ENCODE data around the gene SUGCT.
"Not testable (repeated sequence)": the region's sequence is repeated elsewhere in the genome, so short reads cannot be mapped to it uniquely, and the experiment has no call there.

SUGCT gene

DNA sequence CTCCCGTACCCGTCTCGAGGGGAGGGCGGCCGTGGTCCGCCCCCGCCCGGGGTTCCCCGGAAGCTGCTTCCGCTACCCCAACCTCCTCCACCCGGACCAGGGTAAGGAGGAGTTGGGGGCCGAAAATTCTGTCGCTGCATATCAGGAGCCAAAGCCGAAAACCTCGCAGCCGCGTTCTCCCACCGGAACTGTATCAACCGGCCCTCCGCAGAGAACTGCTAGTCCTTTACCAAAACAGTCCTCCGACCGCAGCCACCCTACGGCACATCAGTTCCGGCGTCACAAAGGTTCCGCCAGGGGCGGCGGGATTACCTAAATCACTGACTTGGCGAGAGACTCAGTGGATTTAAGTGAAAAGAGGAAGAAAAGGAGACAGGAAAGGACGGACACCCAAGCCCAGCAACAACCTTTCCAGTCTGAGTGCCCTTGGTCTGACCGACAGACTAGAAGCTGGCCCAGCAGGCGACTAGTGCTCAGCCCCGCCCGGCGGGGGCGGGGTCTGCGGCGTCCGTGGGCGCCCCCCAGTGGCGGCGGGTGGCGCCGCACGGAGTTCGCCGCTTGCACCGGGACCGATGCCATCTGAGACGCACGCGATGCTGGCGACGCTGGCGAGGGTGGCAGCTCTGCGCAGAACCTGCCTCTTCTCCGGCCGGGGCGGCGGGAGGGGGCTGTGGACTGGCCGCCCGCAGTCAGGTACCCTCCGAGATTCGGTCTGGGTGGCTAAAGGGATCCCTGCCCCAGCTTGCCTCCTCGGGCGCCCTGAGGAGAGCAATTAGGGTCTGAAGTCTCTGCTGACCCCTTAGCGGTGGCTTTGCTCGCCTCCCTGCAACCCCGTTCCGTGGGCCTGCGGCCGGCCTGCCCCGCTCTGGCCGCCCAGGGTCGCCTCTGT lies at the start of gene SUGCT, which contains the start of gene MPLKIP:
Gene SUGCT, plus strand, starts transcription at position 578 of the 889 bp plus-strand sequence.
Gene MPLKIP, minus strand, starts transcription at position 195 of the 889 bp plus-strand sequence. Its CDS starts 55 bp downstream, at position 140.
- peak; percentile 73 to 74 for DNase-seq (ENCODE audit: low read depth in 2 of 2, low spot score in 1 of 2)

- DNase-seq (ENCODE audit: low read depth in 2 of 2, low spot score in 1 of 2), result no peak
Observed at GRCh38 chr7:40092182-40092581, 42.6 kb upstream of the SUGCT start.

DNA sequence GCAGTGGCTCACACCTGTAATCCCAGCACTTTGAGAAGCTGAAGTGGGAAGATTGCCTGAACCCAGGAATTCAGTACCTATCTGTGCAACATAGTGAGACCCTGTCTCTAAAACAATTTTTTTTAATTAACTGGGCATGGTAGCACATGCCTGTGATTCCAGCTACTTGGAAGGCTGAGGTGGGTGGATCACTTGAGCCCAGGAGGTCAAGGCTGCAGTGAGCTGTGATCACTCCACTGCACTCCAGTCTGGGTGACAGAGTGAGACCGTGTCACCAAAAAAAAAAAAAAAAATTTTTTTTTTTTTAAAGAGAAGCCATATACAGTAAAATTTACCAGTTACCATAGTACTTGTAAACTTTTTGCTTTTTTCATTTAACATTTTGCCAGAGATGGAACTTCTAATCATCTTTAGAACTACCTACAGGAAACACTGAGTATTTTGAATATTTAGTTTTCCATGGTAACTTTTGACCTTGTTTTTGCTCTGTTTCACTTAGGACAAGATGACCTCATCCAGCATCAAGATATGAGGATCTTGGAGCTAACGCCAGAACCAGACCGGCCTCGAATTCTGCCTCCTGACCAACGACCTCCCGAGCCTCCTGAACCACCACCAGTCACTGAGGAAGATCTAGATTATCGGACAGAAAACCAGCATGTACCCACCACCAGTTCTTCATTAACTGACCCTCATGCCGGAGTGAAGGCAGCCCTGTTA lies 41.0 kb upstream of the SUGCT start:
- DNase-seq (ENCODE audit: low read depth in 2 of 2, low spot score in 1 of 2), result no peak

DNA sequence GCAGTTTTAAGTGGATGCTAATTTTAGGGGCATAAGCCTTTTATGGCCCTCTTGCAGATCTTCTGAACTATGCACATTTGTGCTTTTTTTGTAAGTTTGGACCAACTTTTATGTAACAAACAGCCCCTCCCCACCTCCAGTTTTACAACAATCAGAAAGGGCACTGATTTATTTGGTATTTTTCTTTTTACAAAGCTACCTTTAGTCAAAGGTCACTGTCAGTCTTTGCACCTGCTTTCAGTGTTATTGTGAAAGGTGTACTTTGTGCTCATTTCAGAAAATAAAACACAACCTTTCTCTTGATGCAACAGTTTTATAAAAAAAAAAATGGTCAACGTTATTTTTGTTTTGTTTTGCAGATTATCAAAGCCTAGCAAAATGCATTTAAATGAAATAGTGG lies 39.6 kb upstream of the SUGCT start:
- no peak for DNase-seq (ENCODE audit: low read depth in 2 of 2, low spot score in 1 of 2)

DNA sequence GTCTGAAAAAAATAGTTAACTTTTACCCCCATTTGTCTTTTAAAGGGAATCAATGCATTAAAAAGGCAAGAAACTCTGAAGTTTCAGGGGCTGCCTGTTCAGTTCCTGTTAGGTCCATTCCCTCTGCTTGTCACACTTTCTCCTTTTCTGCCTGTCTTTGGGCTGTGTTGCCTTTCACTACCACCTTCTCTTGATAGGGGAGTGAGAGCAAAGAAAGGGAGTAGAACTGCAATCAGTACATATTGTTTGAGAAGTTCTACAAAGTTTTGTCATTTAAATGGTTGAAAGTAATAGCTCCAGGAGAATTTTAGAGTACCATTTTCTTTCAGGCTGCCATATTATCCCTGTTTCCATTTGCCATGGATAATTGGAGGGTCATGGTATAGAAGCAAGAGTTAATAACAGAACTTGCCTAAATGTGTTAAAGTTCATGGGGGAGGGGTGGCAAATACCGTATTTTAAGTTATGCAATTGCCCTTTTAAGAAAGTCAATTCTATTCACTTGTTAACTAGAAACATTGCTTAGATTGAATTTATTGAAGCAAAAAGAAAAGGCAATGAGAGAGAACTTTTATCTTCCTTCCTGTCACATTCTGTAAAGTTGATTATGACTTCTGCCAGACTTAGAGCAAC lies 39.0 kb upstream of the SUGCT start:
- no peak for DNase-seq (ENCODE audit: low read depth in 2 of 2, low spot score in 1 of 2)

DNA sequence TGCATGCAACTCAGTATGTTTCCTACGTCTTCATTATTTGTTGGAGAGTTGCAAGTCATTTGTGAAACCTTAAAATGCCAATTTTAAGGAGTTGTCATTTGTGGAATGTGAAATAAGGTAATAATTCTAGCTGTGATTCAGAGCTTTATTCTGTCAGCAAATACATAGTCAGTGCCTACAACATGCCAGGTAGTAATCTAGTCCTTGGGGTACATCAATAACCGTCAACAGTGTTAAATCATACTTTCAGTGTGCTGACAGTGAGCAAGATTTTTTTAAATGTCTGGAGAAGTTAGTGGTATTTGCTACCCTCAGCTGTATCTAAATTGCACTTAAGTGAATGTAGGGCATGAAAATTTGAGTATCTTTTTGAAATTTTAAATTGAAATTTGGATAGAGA lies 37.1 kb upstream of the SUGCT start:
- DNase-seq (ENCODE audit: low read depth in 2 of 2, low spot score in 1 of 2), result no peak

DNA sequence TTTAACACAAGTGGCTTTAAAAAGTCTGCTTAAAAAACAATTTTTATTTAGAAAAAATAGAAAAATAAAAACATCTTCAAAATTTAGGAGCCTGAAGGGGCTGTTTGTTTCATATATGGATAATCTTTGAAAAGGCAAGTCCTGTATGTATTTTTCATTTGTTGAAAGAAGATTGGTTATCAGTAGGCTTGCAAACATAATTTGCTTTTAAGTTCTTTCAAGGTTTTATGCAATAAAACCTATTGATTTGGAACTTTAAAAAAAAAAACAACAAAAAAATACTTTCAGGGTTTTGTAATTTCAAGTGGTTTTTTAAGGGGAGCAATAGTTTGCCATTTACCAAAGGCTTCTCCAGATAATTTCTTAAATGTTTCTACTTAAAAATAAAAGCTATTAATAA lies 36.0 kb upstream of the SUGCT start:
- no peak for DNase-seq (ENCODE audit: low read depth in 2 of 2, low spot score in 1 of 2)

- no peak for DNase-seq (ENCODE audit: low read depth in 2 of 2, low spot score in 1 of 2)
Observed at GRCh38 chr7:40099837-40100236, 35.0 kb upstream of the SUGCT start.

DNA sequence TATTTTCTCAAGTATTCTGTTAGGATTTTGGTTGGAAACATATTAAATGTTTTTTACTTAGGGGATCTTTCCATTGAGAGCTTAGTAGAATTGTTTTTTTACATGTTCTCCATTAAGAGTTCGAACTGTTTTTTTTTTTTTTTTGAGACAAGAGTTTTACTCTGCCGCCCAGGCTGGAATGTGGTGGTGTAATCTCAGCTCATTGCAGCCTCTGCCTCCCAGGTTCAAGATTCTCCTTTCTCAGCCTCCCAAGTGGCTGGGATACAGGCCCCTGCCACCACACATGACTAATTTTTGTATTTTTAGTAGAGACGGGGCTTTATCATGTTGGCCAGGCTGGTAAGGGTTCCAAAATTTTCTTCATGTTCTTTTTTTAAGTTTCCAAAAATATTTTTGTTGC lies 33.6 kb upstream of the SUGCT start:
- no peak for DNase-seq (ENCODE audit: low read depth in 2 of 2, low spot score in 1 of 2)

GRCh38 chr7:40102897-40103296 lies 31.9 kb upstream of the SUGCT start:
- DNase-seq (ENCODE audit: low read depth in 2 of 2, low spot score in 1 of 2), result no peak

- no peak for DNase-seq (ENCODE audit: low read depth in 2 of 2, low spot score in 1 of 2)
Observed at GRCh38 chr7:40105879-40106473, 28.8 kb upstream of the SUGCT start.

DNA sequence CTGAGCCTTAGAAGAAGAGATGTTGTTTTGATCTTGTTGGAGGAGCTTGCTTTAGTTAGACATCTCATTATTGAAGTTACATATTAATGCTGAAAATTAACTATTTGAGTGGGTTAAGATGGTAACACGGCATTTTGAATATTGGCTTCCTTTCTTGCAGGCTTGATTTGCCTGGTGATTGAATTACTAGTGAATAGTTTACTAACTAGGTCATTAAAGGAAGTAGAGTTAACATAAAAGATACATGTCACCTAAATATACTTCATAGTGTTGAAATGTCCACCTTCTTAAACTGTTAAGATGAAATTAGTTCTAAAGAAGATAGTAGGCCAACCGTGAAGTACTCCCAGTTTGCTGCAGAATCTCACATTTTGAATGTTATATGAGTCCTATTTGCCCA lies 18.9 kb upstream of the SUGCT start:
- no peak for DNase-seq (ENCODE audit: low read depth in 2 of 2, low spot score in 1 of 2)

DNA sequence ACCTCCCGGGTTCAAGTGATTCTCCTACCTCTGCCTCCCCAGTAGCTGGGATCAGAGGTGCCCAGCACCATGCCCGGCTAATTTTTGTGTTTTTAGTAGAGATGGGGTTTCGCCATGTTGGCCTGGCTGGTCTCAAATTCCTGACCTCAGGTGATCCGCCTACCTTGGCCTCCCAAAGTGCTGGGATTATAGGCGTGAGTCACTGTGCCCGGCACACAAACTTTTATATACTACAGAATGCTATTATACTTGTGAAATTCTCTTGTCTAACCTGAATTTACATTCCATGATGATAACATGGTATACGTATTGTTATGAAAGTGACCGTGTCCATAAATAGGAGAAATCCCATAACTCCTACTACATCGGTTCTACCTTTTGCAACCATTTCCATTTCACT lies 17.6 kb upstream of the SUGCT start:
- DNase-seq (ENCODE audit: low read depth in 2 of 2, low spot score in 1 of 2), result not testable (repeated sequence)

DNA sequence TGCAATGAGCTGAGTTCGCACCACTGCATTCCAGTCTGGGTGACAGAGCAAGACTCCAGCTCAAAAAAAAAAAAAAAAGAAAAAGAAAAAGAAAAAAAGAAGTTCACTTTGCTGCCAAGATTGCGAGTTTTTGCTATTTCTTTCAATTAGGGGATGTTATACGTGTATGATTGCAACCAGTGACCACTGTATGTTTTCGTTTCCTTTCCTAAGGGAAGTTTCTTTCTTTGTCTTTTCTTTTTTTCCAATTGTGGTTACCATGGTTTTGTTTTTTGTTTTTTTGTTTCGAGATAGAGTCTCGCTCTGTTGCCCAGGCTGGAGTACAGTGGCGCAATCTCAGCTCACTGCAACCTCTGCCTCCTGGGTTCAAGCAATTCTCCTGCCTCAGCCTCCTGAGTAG lies 16.6 kb upstream of the SUGCT start:
- DNase-seq (ENCODE audit: low read depth in 2 of 2, low spot score in 1 of 2), result not testable (repeated sequence)

GRCh38 chr7:40120020-40120419 lies 14.8 kb upstream of the SUGCT start:
- DNase-seq (ENCODE audit: low read depth in 2 of 2, low spot score in 1 of 2), result no peak

DNA sequence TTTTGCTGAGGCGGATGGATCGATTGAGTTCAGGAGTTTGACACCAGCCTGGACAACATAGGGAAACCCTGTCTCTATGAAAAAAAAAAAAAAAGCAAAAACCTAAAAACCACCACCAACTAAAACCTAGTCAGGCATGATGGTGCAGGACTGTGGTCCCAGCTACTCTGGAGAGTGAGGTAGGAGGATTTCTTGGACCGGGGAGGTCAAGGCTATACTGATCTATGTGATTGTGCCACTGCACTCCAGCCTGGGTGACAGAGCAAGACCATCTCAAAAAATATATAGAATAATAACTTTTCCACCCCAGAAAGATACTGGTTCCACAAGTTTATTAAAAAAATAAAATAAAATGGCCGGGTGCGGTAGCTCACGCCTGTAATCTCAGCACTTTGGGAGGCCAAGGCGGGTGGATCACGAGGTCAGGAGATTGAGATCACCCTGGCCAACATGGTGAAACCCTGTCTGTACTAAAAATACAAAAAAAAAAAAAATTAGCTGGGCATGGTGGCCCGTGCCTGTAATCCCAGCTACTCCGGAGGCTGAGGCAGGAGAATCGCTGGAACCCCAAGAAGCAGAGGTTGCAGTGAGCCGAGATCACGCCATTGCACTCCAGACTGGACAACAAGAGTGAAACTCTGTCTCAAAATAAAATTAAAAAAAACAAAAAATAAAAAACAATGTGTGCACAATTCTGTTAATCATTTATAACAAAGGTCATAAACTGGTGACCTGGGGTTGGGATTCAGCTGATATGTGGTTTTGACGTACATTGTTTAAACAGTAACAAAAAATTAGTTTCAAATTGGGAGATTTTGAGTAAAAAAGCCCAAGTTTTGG lies 12.5 kb upstream of the SUGCT start:
- not testable (repeated sequence) for DNase-seq (ENCODE audit: low read depth in 2 of 2, low spot score in 1 of 2)

GRCh38 chr7:40122940-40123254 lies 11.9 kb upstream of the SUGCT start:
- DNase-seq (ENCODE audit: low read depth in 2 of 2, low spot score in 1 of 2), result no peak

DNA sequence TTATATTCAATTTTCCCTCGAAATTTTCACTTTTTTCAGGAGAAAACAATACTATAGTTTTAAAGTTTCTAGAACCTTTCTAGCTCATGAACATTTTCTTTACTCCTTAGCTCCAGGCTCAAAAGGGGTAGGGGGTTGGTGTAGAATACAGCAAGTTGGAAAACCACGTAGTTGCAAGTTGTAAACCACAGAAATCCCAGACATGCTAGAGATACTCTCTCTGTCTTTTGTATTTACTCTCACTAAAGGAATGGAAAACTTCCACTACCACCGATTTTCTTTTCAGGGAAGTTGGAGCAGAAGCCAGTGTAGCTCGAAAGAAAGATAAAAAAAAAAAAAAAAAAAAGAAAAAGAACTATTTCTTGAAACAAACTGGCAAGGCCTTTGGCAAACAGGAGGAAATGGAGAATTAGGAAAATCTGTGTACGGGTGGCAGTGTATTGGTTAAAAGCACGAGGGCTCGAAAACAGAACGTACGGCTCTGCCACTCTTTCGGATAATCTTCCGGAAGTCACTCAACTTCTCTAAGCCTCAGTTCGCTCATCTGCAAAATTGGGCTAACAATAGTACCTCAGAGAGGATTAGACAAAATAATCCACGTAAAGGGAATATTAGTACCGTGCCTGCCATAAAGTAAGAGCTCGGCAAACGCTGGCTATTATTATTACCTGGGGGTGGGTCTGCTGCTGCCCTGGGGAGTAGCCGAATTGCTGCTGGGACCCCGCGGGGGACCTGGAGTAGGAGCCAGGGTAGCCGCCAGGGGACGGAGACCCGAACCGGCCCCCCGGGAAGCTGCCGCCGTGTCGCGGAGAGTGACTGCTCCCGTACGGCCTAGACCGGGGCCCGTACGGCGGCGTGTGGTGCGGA lies 1.0 kb upstream of the SUGCT start:
- no peak for DNase-seq (ENCODE audit: low read depth in 2 of 2, low spot score in 1 of 2)

GRCh38 chr7:40135317-40135610 lies 459 bp downstream of the SUGCT start:
- no peak for DNase-seq (ENCODE audit: low read depth in 2 of 2, low spot score in 1 of 2)

DNA sequence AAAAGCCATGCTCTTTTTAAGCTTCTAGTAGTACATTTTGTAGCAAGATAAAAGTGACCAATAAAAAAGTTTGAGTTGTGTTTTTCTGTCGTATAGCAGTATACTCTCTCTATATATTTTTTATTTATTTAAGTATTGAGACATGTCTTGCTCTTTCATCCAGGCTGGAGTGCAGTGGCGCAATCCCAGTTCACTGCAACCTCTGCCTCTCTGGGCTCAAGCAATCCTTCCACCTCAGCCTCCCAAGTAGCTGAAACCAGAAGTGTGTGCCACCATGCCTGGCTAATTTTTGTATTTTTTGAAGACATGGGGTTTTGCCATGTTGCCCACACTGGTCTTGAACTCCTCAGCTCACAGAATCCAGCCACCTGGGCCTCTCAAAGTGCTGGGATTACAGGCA lies 2.8 kb downstream of the SUGCT start:
- DNase-seq (ENCODE audit: low read depth in 2 of 2, low spot score in 1 of 2), result no peak

Data from stimulated activated CD8-positive, alpha-beta memory T cell treated with anti-CD3 and anti-CD28 coated beads, Interleukin-4, amount 100 ng/mL, for 1 hour (primary cell).